Fibroblast of lung (primary cell): Measurements from ENCODE around the gene FBXL17.

Experiments used
- EZH2 ChIP-seq: IDR thresholded peaks from 2 replicates; pipeline ENCODE4 v1.5.1; 2012; ENCODE audit warnings: low read length, control low read depth, mild to moderate bottlenecking; ENCODE audit errors: missing control alignments
- TF ChIP-seq, protein P1 (sequence below), 2 donors: IDR thresholded peaks in 1 of 2; conservative IDR thresholded peaks in 1 of 2; 1 replicate in 1 of 2; 2 replicates in 1 of 2; pipeline ENCODE4 v1.5.1; 2011 to 2012; ENCODE audit warnings: low read length in 2 of 2, control low read depth in 1 of 2, inconsistent platforms in 1 of 2, low read depth in 1 of 2, mild to moderate bottlenecking in 1 of 2

DNA sequence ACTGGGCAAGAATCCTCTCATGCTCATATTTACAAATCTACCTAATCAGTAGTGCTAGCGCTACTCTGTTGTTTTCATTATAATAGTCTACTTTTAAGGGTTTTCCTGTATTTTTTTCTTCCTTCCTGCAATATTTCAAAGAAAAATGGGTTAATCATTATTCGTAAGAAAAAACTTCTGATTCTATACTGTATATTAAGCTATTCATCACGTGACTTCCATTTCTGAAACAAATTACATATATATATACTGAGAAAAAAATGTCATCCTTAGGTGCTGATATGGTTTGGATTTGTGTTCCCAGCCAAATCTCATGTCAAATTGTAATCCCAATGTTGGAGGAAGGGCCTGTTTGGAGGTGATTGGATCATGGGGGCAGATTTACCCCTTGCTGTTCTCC is 197.0 kb downstream of the FBXL17 start:
- TF ChIP-seq, protein P1, sequence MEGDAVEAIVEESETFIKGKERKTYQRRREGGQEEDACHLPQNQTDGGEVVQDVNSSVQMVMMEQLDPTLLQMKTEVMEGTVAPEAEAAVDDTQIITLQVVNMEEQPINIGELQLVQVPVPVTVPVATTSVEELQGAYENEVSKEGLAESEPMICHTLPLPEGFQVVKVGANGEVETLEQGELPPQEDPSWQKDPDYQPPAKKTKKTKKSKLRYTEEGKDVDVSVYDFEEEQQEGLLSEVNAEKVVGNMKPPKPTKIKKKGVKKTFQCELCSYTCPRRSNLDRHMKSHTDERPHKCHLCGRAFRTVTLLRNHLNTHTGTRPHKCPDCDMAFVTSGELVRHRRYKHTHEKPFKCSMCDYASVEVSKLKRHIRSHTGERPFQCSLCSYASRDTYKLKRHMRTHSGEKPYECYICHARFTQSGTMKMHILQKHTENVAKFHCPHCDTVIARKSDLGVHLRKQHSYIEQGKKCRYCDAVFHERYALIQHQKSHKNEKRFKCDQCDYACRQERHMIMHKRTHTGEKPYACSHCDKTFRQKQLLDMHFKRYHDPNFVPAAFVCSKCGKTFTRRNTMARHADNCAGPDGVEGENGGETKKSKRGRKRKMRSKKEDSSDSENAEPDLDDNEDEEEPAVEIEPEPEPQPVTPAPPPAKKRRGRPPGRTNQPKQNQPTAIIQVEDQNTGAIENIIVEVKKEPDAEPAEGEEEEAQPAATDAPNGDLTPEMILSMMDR (conservative IDR thresholded peaks at IDR 0.05 in 1 of 2, IDR thresholded peaks at IDR 0.05 in 1 of 2; ENCODE audit: low read depth in 1 of 2, low read length in 2 of 2), result no peak
- no peak for TF ChIP-seq EZH2
